Thyroid gland (tissue), 4 donors: ENCODE results near the gene GPR158. TPM values are rescaled to one million over a fixed set of nuclear protein-coding genes. Genes with fewer than 3 reads are reported as not detected.

Experiments
- DNase-seq, 2 donors: peaks; one replicate each; pipeline ENCODE4 v3.0.0-alpha.2; 2019
- H3K27ac ChIP-seq, 3 donors: fragments of 200-600 bp; sonication (generic); 1 replicate in 2 of 3; 2 replicates in 1 of 3; pipeline ENCODE4 v1.5.1; 2016 to 2019; ENCODE audit warnings: mild to moderate bottlenecking in 1 of 3, moderate library complexity in 1 of 3
- H3K27me3 ChIP-seq: fragments of 200-600 bp; sonication (generic); one replicate; pipeline ENCODE4 v1.5.1; 2019
- H3K36me3 ChIP-seq, 2 donors: fragments of 200-600 bp; sonication (generic); one replicate each; pipeline ENCODE4 v1.5.1; 2016 to 2019
- H3K4me1 ChIP-seq, 2 donors: fragments of 200-600 bp; sonication (generic); one replicate each; pipeline ENCODE4 v1.5.1; 2017 to 2019
- H3K4me3 ChIP-seq, 3 donors: fragments of 200-600 bp; sonication (generic); replicated peaks in 1 of 3; 1 replicate in 2 of 3; 2 replicates in 1 of 3; pipeline ENCODE4 v1.5.1; 2016; ENCODE audit warnings: mild to moderate bottlenecking in 1 of 3
- H3K9me3 ChIP-seq: fragments of 200-600 bp; sonication (generic); one replicate; pipeline ENCODE4 v1.5.1; 2017
- CTCF ChIP-seq, 6 experiments: fragments of 200-600 bp in 3 of 6; fragments of 450-650 bp in 3 of 6; sonication (generic) in 3 of 6; IDR thresholded peaks; one replicate each; pipeline ENCODE4 v1.5.1; 2016 to 2019; ENCODE audit warnings: antibody characterized with exemption in 6 of 6, mild to moderate bottlenecking in 2 of 6, inconsistent platforms in 1 of 6, moderate library complexity in 1 of 6
- POLR2A ChIP-seq, 2 donors: fragments of 450-650 bp; IDR thresholded peaks; one replicate each; pipeline ENCODE4 v1.6.1; 2017; ENCODE audit warnings: antibody characterized with exemption in 2 of 2, mild to moderate bottlenecking in 2 of 2, moderate library complexity in 1 of 2
- WGBS, 2 donors: methylation state at CpG; one replicate each; pipeline ENCODE4 v1.1.5; 2017; 5-methylcytosine and 5-hydroxymethylcytosine counted together
- intact Hi-C: fragments of 100-400 bp; cut with DNase I; formaldehyde crosslinking; loops from one replicate; pipeline ENCODE4 v1.15.1; 2023
- total RNA-seq, 4 donors: library from RNA; depleted of rRNA; stranded (reverse); fragments of >200 nt; gene quantifications; one replicate each; pipeline ENCODE4 v1.2.3, GENCODE V29; 2016

GPR158 gene
- total RNA-seq, 4 donors from 2014 or later: 0.13 to 1.9 (median 1.2) TPM

GRCh38 chr10:25532213-25532612, 357.4 kb downstream of the GPR158 start:
- no peak overlapping the region for H3K4me3 ChIP-seq
- H3K9me3 ChIP-seq: no peaks in the 10 kb centered on the region
- no peaks in the 10 kb centered on the region for H3K36me3 ChIP-seq
- intact Hi-C loops: no loop called here
- 75 to 78% methylated on average over 3 of the region's 3 CpGs for WGBS, 2 donors
- DNase-seq: no peak
- no peak for TF ChIP-seq POLR2A (IDR thresholded peaks at IDR 0.05)
- TF ChIP-seq CTCF (IDR thresholded peaks at IDR 0.05): no peak
- no peaks in the 10 kb centered on the region for H3K4me1 ChIP-seq
- H3K27ac ChIP-seq: no peak overlapping the region
- no peaks in the 10 kb centered on the region for H3K27me3 ChIP-seq

GRCh38 chr10:25536027-25536426, 361.2 kb downstream of the GPR158 start:
- intact Hi-C loops: no loop called here
- H3K4me1 ChIP-seq: no peaks in the 10 kb centered on the region
- H3K36me3 ChIP-seq: no peaks in the 10 kb centered on the region
- no peaks in the 10 kb centered on the region for H3K27me3 ChIP-seq
- no peak for DNase-seq
- TF ChIP-seq CTCF (IDR thresholded peaks at IDR 0.05) (no peak), POLR2A (IDR thresholded peaks at IDR 0.05) (no peak)
- no peak overlapping the region for H3K4me3 ChIP-seq
- H3K9me3 ChIP-seq: no peaks in the 10 kb centered on the region
- no peak overlapping the region for H3K27ac ChIP-seq

- Histone ChIP-seq H3K27ac (no peak overlapping the region), H3K9me3 (no peaks in the 10 kb centered on the region), H3K4me1 (no peaks in the 10 kb centered on the region), H3K27me3 (no peaks in the 10 kb centered on the region), H3K36me3 (no peaks in the 10 kb centered on the region), H3K4me3 (no peak overlapping the region)
- TF ChIP-seq POLR2A (IDR thresholded peaks at IDR 0.05) (no peak), CTCF (IDR thresholded peaks at IDR 0.05) (no peak)
- 19 to 21% methylated on average over 4 of the region's 4 CpGs for WGBS, 2 donors
- DNase-seq: peak in 1 of 2 donors; percentile 7
- intact Hi-C loops: no loop called here
Observed at GRCh38 chr10:25547382-25547781, 372.6 kb downstream of the GPR158 start.

GRCh38 chr10:25552283-25552919, 377.6 kb downstream of the GPR158 start:
- H3K27me3 ChIP-seq: no peaks in the 10 kb centered on the region

More at GRCh38 chr10:25552283-25552919, 377.6 kb downstream of the GPR158 start:
- no peak overlapping the region for H3K27ac ChIP-seq
- H3K4me1 ChIP-seq: no peaks in the 10 kb centered on the region
- no peaks in the 10 kb centered on the region for H3K9me3 ChIP-seq
- intact Hi-C loops: no loop called here
- no peak for DNase-seq
- TF ChIP-seq POLR2A (IDR thresholded peaks at IDR 0.05) (no peak), CTCF (IDR thresholded peaks at IDR 0.05) (no peak)
- no peaks in the 10 kb centered on the region for H3K36me3 ChIP-seq
- no peak overlapping the region for H3K4me3 ChIP-seq
- 86 to 89% methylated on average over 5 of the region's 5 CpGs for WGBS, 2 donors
